ENCODE data around the gene TSC22D1.

TSC22D1 gene

DNA sequence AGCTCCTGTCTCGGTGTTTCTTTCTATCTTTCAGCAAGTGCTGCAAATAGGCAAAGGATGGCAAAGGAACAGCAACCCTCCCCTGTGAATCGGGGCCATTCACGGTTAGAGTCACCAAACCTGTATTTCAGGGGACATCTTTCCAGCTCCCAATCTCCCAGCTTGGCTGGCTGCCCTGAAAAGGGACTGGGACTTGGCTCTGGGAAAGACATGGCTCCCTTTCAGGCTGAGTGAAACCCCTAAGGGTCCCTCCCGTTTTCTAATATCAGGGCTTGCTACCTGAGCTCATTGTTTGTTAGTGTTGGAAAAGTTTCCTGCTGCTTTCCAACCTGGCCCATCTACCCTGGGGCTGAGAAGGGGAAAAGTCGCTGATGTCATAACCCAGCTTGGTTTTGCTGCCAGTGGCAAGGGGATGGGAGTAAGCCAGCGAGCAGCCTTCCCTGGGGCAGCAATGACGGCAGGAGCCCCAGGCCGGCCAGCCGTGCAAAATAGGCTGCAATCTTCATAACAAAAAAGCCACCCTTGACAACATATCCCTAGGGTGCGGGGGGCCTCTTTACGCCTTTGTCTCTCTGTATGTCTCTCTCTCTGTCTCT lies 172.6 kb downstream of the TSC22D1 start:
- no peak for DNase-seq (ENCODE audit: low spot score)

DNA sequence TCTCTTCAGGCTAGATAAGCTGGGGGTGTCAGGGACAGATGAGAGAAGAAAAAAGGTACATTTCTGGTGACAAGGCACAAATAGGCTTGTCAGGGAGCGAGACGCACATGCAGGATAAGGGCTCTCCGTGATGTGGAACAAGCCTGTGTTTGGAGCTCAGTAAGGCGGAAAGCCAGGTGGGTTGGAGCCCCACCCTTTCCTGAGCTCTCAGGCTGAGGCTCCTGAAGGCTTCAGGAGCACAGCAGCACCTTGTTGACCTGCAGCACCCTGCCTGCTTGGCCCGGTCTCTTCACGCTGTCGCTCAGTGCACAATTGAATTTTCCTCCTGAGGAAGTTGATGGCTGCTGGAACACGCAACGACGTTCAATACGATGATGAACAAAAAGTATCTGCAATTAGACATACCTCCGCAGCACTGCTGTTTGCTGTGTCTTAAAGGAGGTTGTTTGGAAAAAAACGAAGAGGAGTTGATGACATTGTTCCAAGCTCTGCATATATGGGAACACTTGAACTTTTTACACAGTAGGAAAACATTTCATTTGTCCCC lies 173.2 kb downstream of the TSC22D1 start:
- DNase-seq (ENCODE audit: low spot score) = no peak

DNA sequence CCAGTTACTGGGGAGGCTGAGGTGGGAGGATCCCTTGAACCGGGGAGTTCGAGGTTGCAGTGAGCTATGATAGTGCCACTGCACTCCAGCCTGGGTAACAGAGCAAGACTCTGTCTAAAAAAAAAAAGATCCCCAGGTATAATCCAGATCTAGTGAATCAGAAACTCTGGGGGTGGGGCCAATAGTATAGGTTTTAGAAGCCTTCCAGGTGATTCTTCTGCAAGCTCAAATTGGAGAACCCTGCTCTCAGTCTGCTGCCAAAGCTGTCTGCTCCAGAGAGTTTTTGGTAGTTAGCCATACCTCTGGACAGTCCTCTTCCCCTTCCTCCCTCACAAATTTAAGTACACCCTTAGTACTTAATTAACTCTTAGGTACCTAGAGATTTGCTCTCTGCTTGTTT lies 174.6 kb downstream of the TSC22D1 start:
- no peak for DNase-seq (ENCODE audit: low spot score)

DNA sequence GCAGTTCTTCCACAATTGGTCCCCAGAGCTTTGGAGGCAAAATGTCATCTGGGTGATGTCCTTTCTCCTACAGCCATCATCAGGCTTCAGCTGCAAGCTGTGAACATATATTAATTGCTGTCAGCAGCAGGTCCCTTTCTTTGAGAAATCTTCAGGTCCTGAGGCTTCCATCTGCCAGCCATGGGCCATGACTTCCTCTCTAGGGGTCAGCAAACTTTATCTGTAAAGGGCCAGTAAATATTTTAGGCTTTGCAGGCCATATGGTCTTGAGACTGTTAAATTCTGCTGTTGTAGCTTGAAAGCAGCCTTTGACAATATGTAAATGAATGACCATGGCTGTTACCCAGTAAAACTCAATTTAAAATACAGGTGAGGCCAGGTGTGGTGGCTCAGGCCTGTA lies 175.4 kb downstream of the TSC22D1 start:
- no peak for DNase-seq (ENCODE audit: low spot score)

DNA sequence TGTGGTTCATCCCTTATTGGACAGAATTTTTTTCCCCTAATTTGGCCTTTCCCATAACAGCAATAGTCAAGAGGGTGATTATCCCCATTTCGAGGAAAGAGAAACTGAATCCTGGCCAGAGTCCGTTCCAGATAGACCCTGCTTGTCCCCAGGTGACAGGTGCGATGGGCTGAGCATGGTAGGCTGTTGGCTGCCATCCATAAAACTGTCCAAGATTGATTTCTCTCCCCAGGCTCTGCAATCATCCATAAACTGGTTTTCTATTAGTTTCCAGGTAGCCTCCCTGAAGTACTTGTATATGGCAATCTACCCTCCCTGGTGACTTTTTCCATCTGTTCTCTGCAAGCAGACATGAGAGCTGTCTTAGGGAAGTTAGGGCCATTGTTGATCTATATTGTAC lies 177.1 kb downstream of the TSC22D1 start:
- DNase-seq (ENCODE audit: low spot score) = no peak

DNA sequence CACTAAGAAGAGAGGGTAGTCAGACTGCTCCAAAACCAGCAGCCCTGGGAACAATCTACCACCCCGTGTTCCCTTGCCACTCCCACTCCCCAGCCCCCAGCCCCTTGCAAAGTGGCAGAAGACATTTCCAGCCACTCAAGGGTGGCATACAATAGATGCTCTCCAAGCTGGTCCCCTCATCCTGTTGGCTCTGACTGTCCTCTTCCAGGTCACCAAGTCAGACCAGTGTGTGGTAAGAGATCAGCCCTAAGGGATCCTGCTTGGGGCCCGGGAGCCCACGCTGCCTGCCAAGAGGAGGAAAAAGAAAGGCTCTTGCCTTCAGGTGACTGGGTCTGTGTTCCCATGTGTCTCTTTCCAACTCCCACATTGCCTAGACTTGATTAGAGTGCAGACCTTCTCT lies 177.5 kb downstream of the TSC22D1 start:
- no peak for DNase-seq (ENCODE audit: low spot score)

DNA sequence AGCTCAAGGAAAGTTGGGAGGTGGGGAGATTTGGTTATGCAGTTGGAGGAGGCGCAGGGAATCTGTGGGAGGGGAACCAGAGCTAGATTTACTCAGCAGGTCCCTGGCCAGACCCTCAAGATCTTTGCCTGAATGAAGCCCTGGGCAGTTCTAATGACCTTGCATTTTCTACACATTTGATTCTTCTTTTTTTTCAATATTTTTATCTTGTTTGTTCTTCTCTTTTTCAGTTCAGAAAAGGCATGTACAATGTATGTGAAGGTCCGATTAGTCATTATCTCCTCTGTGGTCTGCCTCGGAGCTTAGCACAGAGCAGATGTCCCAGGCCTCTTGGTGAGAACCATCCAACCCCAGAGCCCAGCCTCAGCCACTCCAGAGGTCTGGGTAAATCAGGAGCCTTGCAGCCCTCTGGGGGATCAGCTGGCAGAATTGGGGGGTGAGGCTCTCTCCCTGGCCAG lies 178.3 kb downstream of the TSC22D1 start:
- peak; percentile 60 for DNase-seq (ENCODE audit: low spot score)

DNA sequence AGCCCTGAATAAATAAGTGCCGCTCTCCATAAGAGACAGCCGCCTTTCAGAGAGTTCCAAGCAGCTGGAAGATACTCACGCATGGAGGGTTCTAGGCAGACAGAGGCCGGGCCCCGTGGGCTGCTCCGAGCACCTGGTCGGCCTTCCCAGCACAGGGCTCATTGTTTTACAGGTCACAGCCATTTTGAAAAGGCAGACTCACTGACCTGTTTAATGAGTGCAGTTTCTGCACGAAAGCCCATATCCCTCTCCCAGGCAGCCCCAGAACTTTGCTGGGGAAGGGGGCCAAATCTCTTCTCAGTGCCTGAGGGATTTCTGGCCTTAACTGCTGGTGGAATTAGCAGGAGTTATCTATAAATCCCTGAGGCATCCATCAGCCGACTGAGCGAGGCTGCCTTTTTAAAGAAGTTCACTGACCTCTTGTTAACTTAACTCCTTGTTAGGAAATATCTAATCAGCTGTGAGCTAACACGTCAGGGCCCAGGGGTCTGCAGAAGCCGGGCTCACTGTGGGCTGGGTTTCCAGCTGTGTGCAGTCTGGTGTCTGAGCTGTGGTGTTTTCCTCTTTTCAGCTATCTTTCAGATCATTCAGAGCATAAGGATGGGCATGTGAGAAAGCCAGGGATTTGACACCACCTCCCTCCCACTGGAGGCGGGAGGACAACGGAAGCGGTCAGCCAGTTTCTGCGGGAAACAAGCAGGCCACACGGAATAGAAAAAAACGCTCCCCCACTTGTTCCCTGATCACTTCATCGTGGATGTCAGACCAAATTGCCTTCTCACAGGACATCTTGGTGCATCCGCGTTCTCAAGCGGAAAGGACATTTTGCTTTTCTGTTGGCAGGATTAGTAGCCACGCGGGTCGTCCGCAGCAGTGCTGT lies 179.2 kb downstream of the TSC22D1 start:
- no peak for DNase-seq (ENCODE audit: low spot score)

DNA sequence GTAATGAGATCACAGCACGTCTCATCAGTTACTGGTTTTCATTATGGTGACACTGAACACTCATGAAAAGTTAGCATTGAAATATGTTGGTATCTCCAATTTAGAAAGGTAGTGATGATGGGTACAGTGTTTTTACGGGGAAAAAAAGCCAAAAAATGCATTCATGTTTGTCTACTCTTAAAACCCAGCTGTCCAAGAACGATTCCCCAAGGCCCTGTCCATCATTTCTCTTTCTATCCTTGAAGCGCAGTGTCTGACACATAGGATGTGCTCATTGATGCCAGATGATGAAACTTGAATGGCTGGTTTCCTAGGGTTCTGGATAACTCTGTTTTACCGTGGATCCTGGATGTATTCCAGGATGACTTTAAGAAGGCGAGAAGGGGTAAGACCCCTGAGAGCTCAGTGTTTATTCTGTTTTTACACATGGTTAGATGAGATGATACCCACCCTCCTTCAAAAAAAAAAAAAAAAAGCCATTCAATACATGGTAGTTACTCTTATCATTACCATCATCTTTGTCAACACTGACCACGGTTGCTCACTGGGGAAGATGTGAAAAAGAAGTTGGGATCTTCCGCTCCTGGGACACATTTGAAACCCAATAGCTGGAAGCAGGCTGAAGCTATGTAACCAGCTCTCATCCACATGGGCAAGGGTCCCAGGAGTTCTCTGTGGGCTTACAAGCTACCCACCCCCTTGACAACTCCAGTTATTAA lies 180.0 kb downstream of the TSC22D1 start:
- no peak for DNase-seq (ENCODE audit: low spot score)

DNA sequence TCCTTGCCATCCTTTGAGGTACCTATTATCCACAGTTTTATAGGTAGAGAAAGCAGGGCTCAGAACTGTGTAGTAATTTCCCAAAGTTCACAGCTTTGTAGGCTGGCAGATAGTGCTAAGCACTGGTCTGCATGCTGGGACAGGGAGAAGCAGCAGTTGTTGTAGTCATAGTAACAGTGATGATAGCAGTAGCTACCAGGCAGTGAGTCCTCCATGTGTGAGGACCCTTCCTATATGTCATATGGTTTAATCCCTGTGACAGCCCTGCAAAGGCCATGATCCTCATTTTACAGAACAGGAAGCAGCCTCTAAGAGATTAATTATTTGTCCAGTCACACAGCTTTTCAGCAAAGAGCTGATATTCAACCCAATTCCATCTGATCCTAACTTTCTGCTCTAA lies 181.5 kb downstream of the TSC22D1 start:
- no peak for DNase-seq (ENCODE audit: low spot score)

DNA sequence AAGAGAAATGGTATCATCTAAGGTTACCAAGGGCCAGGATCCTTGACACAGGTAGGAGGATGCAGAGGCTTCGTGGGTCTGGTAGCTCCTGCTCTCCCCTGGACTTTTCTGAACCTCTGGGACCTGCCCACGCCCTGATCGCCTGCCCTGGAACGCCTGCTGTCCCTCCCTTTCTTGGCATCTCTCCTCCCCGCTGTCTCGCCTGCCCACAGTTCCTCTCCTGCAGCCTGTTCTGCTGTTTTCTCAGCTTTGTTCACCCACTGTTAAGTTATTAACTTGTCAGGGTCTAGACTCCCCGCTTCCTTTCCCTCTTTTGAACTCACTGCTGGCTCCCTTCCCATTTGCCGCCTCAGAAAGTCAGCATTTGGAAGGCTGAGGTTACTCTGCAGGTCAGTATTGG lies 182.7 kb downstream of the TSC22D1 start:
- peak; percentile 46 for DNase-seq (ENCODE audit: low spot score)

DNA sequence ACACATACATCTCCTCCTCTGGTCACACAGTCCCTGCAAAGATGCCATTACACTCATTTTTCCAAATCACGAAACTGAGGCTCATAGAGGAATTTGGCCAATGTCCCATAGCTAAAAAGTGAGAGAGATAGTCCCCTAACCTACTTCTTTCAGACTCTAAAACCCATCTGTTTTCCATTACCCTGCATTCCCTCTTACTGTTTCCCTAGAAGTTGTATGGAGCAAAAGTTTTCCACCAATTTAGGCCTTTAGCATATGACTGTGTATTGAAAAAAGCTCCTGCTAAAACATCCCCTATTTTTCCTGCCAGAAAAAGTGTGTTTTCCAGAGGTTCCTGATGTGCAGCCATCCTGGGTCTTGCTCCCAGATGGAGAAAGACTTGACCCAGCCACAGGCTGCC lies 186.3 kb downstream of the TSC22D1 start:
- DNase-seq (ENCODE audit: low spot score) = no peak

DNA sequence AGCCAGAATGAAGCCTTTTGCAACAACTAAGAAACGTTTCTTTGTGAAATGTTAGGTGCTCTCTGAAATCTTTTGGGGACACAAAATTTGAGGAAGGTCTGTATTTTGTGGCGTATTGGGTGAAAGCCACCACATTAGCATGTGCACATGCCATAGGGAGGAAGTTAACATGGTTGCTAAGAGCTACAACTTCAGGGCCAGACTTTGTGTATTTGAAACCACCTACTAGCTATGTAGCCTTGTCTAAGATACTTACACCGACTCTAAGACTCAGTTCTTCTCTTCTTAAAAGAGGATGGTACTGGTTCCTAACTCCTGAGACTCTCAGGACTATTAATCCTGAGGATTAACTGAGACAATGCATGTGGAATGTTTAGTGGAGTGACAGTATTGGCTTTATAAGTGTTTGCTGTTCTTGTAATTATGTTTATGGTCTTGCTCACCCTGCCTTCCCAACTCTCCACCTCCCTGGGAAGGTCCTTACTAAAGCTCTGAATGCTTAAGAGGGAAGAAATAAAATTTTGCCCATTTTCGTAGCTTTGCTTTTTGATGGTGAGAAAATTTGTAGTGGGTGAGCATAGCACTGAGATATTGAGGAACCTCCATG lies 187.0 kb downstream of the TSC22D1 start:
- no peak for DNase-seq (ENCODE audit: low spot score)

DNA sequence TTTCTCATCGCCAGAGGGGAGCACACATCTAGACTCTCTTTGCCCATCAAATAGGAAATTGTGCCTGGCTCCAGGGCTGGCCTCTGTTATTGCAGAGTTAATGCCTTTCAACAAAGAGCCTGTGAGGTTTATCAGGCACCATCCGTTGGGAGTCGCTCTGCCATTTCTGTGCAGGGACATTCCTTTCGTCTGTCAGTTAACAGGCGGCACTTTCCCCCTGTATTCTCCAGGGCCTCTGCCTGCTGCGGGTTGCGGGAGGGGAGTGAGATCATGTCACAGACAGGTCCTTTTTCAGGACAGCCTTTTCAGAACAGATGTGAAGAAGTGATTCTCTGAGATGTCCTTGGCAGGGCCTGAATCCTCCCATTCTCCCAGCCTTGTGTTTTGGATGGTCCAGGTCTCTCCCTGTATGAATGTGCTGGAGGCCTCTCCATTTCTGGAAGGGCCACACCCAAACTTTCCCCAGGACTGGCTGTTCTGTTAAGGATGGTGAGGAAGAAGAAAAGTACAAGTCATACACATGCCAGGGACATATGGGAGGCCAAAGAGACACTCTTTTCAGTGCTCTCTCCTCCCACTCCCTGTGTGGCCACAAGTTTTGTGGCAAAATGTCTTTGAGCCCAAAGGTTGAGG lies 187.6 kb downstream of the TSC22D1 start:
- peak; percentile 19 for DNase-seq (ENCODE audit: low spot score)

DNA sequence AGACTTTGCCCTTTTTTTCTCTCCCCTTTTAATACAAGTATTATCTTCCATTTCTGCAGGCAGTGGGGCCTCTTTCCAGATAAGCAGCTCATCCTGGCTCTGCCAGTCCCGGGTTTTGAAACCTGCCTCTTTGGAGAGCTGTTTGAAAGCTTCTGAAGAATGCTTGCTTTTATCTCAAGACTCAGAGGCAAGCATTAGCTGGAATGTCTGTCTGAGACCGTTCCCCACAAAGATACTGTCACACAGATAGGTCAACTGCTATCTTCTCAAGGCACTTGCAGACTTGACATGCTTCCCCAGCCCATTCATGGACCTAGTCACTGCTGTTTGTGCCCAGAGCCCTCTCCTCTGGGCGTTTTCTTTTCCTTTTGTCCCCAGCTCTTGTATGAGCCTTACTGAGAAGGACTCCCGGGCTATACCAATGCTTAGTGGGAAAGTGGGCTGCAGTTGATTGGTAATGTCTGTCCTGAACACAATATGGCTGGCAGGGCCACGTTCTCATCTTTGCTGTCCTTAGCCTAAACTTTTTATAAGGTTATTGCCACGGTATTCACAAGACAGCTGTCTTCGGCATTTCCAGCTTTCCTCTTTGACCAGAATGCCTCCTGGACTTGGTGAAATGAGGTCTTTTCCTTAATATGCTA lies 189.1 kb downstream of the TSC22D1 start:
- DNase-seq (ENCODE audit: low spot score) = peak; percentile 63

DNA sequence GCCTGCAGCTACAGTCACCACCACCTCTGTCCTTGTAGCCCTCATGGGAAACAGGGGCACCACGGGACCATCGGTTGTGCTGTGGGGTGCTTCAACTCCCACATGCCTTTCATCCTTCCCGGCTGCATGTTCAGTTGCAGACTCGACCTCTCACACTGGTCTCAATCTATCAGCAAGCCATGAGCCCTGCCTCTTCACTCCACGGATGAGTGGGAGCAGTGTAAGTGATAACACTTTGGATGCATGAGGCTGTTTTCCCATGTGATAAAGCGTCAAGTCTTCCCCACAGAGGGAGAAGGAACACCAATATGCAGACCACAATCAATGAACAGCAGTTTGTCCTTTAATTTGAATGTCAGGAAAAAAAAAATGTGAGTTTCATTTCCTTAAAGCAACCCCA lies 190.3 kb downstream of the TSC22D1 start:
- peak; percentile 38 for DNase-seq (ENCODE audit: low spot score)

DNA sequence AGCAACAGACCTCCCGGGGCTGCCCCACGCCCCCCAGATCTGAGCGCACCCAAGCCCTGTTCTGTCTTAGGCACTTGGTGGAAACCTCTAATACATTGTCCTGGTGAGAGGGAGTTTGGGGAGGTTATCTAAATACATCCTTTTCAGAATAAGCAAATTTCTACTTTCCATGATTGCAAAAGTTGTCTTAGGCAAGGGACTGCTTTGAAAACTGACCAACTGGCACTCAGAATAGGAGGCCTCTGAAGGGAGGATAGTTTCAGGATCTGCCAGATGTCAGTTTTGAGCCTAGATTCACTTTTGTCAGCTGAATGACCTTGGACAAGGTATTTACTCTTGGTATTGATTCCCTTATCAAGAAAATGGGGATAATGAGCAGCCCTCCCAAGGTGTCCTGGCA lies 190.7 kb downstream of the TSC22D1 start:
- peak; percentile 23 for DNase-seq (ENCODE audit: low spot score)

DNA sequence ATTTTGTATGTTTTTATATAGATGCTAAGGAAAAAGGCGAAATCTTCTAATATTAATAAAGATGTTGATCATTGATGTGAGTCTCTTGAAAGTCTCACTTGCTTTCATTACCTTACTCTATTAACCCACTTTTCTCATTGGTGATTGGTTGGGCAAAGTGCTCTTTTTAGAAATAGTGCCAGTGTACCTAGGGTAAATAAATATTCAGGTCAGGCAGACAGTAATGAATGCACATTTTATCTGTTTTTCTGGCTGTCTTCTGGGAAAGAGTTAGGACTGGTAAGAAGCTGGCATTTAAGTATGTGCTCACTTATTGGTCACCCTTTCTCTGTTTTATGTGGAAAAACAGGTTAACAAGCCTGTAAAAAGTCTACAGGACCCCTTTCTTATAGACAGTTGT lies 191.4 kb downstream of the TSC22D1 start:
- no peak for DNase-seq (ENCODE audit: low spot score)

DNA sequence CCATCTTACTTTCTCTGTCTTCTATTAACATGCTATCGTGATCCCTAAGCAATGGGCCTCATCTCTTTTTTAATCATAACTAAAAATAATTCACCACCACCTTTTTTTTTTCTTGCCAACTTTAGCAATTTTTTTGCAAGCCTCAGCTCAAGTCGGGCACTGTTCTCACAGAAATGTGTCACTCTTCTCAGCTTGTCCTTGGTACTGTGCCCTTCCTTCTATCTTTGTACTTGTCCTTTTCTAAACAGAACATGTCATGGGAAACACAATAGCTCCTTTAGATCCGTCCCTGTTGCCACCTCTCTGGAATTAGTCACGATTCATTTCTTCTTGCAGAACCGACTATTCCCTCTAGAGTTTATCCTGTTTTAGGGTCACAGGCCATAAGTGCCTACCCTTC lies 192.2 kb downstream of the TSC22D1 start:
- DNase-seq (ENCODE audit: low spot score) = no peak

DNA sequence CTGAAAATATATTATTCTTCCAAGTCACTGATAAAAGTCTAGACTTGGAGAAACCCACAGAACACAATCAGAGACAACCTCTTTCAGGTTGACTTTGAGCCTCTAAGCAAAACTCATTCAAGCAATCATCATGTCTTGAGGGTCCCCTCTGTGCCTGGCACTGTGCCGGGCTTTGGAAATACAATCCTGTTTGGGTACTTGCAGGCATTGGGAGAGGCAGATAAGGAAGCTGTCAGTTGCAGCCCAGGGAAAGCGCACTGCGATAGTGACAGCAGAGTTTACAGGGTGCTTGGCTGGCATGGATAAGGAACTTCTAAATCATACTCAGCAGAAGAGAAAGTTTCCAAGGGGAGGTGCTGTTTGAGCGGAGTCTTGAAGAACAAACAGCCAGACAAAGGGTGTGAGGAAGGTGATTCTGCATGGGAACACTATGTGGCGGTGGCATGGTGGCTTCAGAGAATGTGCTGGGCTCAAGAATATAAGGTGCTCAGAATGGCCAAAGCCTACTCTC lies 193.4 kb downstream of the TSC22D1 start:
- DNase-seq (ENCODE audit: low spot score) = peak; percentile 83
